ENCODE measurements around the gene CBX7. TPM values are rescaled to one million over a fixed set of nuclear protein-coding genes. Genes with fewer than 3 reads are reported as not detected.

CBX7 gene
- total RNA-seq, 1 donor from 2014 or later = 12.7 TPM

DNA sequence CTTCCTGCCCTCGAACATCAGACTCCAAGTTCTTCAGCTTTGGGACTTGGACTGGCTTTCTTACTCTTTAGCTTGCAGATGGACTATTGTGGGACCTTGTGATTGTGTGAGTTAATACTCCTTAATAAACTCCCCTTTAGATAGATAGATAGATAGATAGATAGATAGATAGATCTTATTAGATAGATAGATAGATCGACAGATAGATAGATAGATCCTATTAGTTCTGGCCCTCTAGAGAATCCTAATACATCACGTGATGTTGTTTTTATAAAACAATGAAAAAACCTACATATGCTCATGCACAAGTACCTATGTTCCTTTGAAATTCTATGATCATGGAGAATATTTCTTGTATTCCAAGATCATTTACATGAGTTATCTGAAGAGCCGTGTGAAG lies 31.5 kb downstream of the CBX7 start:
- intact Hi-C loops (cut with micrococcal nuclease) = no loop called here
- H3K36me3 Mint-ChIP-seq (ENCODE audit: low read depth) = no peaks in the 10 kb centered on the region
- H3K27ac Mint-ChIP-seq = peak overlapping the region; percentile 4

DNA sequence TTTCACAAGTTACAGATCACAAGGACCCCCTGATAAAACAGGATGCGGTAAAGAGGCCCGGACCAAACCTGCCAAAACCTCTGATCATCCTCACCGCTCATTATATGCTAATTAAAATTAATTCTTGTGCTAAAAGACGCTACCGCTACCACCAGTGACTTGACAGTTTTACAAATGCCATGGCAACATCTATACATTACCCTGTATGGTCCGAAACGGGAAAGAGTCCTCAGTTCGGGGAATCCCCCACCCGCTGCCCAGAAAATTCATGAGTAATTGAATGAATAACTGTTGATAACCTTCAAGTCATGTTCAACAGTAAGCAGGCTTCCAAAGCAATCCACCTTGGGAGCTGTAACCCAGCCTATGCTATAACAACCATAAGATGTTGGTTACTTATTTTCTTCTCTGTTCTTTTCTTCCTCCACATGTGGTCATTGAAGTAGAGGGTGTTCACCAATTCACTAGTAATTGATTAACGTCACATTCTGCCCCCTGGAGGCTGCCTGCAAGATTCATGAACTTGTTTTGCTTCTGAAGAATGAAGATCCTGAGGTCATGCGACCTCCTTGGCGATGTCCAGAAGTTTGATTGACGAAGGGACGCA lies 34.8 kb downstream of the CBX7 start:
- Mint-ChIP-seq H3K4me1 (ENCODE audit: low read depth) (peaks cover 61% of the 10 kb centered on the region), H3K27me3 (ENCODE audit: insufficient read depth) (no peaks in the 10 kb centered on the region), H3K4me3 (peak overlapping the region; percentile 45), H3K27ac (peak overlapping the region; percentile 86), H3K36me3 (ENCODE audit: low read depth) (no peaks in the 10 kb centered on the region), H3K9me3 (no peaks in the 10 kb centered on the region)
- DNase-seq (ENCODE audit: low spot score) = peak; percentile 53
- intact Hi-C loops (cut with micrococcal nuclease) = loop anchor here (1.0 to 2.0 kb wide), 6 partner anchors 18 to 110 kb away; partner anchors contain the start of genes APOBEC3C and APOBEC3G

More for the DNA sequence above, 31.5 kb downstream of the CBX7 start:
- Mint-ChIP-seq H3K4me3 (no peak overlapping the region), H3K9me3 (no peaks in the 10 kb centered on the region), H3K27me3 (ENCODE audit: insufficient read depth) (no peaks in the 10 kb centered on the region), H3K4me1 (ENCODE audit: low read depth) (peaks cover 39% of the 10 kb centered on the region)
- DNase-seq (ENCODE audit: low spot score) = no peak

DNA sequence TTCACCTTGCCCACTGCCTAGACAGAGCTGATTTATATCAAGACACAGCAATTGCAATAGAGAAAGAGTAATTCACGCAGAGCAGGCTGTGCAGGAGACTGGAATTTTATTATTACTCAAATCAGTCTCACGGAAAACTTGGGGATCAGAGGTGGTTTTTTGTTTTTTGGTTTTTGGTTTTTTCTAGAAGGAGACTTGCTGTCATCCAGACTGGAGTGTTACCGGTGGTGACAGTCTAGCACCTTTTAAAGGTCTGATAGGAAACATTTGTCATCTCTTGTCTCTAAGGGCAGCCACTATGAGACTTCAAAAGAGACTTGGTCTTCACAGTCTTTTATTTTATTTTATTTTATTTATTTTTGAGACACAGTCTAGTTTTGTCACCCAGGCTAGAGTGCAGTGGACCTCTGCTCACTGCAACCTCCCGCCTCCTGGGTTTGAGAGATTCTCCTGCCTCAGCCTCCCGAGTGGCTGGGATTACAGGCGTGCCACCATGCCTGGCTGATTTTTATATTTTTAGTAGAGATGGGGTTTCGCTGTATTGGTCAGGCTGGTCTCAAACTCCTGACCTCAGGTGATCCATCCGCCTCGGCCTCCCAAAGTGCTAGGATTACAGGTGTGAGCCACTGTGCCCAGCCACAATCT lies 36.4 kb downstream of the CBX7 start:
- Mint-ChIP-seq H3K9me3 (no peaks in the 10 kb centered on the region), H3K4me3 (no peak overlapping the region), H3K4me1 (ENCODE audit: low read depth) (peaks cover 52% of the 10 kb centered on the region), H3K27me3 (ENCODE audit: insufficient read depth) (no peaks in the 10 kb centered on the region), H3K36me3 (ENCODE audit: low read depth) (no peaks in the 10 kb centered on the region), H3K27ac (peak overlapping the region; percentile 78)
- DNase-seq (ENCODE audit: low spot score) = no peak
- intact Hi-C loops (cut with micrococcal nuclease) = loop anchor here (1.0 to 2.0 kb wide), 3 partner anchors 49 to 242 kb away; partner anchors contain the start of gene APOBEC3C

DNA sequence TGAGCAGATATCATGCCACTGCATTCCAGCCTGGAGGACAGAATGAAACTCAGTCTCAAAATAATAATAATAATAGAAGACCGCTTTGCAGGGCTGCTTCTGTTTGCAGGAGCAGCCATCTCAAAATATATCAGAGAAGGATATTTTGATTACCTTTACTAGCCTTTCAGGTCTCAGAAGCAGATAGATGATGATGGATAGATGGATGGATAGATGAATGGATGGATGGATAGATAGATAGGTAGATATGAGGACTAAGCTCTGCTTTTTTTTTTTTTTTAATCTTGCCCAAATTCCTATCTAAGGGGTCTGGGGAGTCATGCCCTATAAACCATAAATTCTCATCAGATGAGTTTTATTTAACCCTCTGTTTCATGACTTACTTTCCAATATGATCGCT lies 36.9 kb downstream of the CBX7 start:
- no peaks in the 10 kb centered on the region for H3K9me3 Mint-ChIP-seq
- no peaks in the 10 kb centered on the region for H3K27me3 Mint-ChIP-seq (ENCODE audit: insufficient read depth)
- intact Hi-C loops (cut with micrococcal nuclease) = no loop called here
- H3K4me3 Mint-ChIP-seq = no peak overlapping the region
- DNase-seq (ENCODE audit: low spot score) = no peak
- H3K27ac Mint-ChIP-seq = peak overlapping the region; percentile 50
- no peaks in the 10 kb centered on the region for H3K36me3 Mint-ChIP-seq (ENCODE audit: low read depth)
- H3K4me1 Mint-ChIP-seq (ENCODE audit: low read depth) = peaks cover 54% of the 10 kb centered on the region

DNA sequence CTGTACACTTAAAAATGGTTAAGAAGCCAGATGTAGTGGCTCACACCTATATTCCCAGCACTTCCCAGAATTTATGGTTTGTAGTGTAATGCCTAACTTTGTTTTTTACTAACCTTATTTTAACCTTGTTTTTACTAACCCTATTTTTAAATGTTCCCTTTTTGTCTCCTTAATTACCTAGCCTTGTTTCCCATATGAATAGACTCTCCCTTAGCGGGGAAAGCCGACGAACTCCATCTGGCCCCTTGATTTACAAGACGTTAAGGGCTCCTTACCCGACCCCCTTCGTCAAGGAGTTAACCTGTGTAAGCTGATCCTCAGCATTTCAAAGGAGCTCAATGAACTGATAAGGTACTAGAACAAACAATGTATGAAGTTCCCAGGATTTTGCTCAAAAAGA lies 38.4 kb downstream of the CBX7 start:
- intact Hi-C loops (cut with micrococcal nuclease) = no loop called here
- DNase-seq (ENCODE audit: low spot score) = no peak
- Mint-ChIP-seq H3K9me3 (no peaks in the 10 kb centered on the region), H3K4me1 (ENCODE audit: low read depth) (peaks cover 54% of the 10 kb centered on the region), H3K27ac (no peak overlapping the region), H3K4me3 (no peak overlapping the region), H3K27me3 (ENCODE audit: insufficient read depth) (no peaks in the 10 kb centered on the region), H3K36me3 (ENCODE audit: low read depth) (no peaks in the 10 kb centered on the region)

DNA sequence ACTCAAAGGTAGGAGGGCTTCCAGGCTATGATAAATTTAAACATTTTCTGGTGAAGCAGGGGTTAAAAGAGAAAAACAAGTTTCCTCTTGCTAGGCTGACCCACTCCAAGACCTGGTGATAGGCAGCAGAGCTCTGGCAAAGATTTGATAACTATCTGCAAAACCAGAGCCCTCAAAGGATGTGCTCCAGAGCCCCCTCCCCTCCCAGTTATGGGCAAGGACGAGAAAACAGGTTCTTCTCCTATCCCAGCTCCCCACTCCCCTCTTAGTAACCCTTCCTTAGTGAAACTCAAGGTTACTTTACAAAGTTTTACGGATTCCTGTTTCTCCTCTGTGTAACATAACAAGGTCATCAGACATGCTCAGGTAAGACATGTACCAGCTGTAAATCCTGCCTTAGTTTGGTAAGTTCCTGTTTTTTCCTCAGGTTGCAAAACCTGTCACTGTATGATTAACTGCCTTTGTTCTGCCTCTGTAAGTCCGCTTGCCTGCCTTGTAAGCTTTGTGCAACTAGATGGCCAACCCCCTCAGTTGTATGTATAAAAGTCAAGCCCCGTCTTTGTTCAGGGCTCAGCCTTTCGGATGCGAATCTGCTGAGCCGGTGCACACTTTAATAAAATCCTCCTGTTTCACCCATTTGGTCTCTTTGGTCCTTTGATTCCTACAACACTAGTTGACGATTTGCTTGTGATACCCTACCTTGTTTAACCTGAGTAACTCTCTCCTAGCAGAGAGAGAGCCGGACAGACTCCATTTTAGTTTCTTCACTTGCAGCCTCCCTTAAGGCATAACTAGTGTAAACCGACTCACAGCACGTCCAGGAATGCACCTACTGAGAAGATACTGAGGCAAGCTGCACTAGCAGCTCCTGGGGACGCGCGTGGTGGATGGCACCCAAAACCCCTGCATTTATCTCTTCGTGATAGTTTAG lies 41.6 kb downstream of the CBX7 start:
- no peak for DNase-seq (ENCODE audit: low spot score)
- no peaks in the 10 kb centered on the region for H3K27me3 Mint-ChIP-seq (ENCODE audit: insufficient read depth)
- intact Hi-C loops (cut with micrococcal nuclease) = no loop called here
- peaks cover 28% of the 10 kb centered on the region for H3K4me1 Mint-ChIP-seq (ENCODE audit: low read depth)
- no peak overlapping the region for H3K4me3 Mint-ChIP-seq
- no peaks in the 10 kb centered on the region for H3K36me3 Mint-ChIP-seq (ENCODE audit: low read depth)
- no peaks in the 10 kb centered on the region for H3K9me3 Mint-ChIP-seq
- no peak overlapping the region for H3K27ac Mint-ChIP-seq

DNA sequence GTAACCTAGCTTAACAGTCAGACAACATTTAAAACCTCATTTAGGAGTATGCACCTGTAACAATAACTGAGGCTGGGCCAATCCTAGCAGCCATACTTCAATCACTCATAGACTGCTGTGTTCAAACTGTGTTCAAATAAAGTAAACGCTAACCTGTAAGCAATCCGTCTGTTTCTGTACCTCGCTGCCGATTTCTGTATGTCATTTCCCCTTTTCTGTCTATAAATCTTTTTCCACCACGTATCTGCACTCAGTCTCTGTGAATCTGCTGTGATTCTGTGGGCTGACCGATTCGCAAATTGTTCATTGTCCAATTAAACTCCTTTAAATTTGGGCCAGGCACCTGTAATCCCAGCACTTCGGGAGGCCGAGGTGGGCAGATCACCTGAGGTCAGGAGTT lies 43.1 kb downstream of the CBX7 start:
- no peak overlapping the region for H3K4me3 Mint-ChIP-seq
- intact Hi-C loops (cut with micrococcal nuclease) = no loop called here
- peaks cover 14% of the 10 kb centered on the region for H3K4me1 Mint-ChIP-seq (ENCODE audit: low read depth)
- H3K36me3 Mint-ChIP-seq (ENCODE audit: low read depth) = no peaks in the 10 kb centered on the region
- no peak overlapping the region for H3K27ac Mint-ChIP-seq
- no peaks in the 10 kb centered on the region for H3K27me3 Mint-ChIP-seq (ENCODE audit: insufficient read depth)
- no peaks in the 10 kb centered on the region for H3K9me3 Mint-ChIP-seq
- DNase-seq (ENCODE audit: low spot score) = no peak

DNA sequence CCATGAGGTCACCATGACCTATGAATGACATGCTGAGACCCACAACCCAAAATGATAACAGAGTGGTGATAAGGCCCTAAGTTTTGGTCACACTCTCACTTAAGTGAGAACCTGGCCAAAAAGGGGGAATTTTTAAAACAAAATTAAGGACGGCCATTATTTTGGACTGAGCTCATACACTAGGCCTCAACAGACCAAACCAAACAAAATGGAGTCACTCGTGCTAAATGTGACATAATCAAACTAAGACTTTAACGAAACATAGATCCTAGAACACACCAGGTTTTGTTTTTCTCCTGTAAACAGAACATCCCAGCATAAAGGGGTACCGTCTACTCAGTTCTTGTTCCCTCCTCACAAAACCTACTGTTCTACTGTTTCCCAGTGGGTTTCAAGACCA lies 44.0 kb downstream of the CBX7 start:
- intact Hi-C loops (cut with micrococcal nuclease) = no loop called here
- Mint-ChIP-seq H3K4me3 (no peak overlapping the region), H3K36me3 (ENCODE audit: low read depth) (peaks cover under 1% of the 10 kb centered on the region), H3K27ac (no peak overlapping the region), H3K9me3 (no peaks in the 10 kb centered on the region), H3K27me3 (ENCODE audit: insufficient read depth) (no peaks in the 10 kb centered on the region), H3K4me1 (ENCODE audit: low read depth) (peaks cover 10% of the 10 kb centered on the region)
- no peak for DNase-seq (ENCODE audit: low spot score)

DNA sequence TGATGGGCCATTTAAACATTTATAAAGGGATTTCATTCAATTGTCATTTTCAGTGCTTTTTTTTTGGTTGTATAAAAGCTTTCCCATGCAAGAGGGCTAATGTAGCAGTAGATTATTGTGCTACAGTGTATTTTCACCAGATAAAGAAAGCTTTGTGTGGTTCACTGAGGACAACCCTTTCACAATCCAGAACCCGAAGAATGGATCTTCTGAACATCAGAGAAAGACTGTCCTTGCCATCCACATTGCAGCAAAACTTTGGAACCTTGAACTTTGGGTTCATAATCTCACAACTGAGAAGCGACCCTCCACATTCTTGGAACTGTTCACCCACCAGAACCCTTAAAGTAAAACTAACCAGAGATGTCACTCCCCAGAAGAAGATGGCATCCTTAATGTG lies 46.2 kb downstream of the CBX7 start:
- no peaks in the 10 kb centered on the region for H3K27me3 Mint-ChIP-seq (ENCODE audit: insufficient read depth)
- H3K36me3 Mint-ChIP-seq (ENCODE audit: low read depth) = peaks cover 4% of the 10 kb centered on the region
- intact Hi-C loops (cut with micrococcal nuclease) = no loop called here
- no peaks in the 10 kb centered on the region for H3K9me3 Mint-ChIP-seq
- no peak overlapping the region for H3K4me3 Mint-ChIP-seq
- no peak for DNase-seq (ENCODE audit: low spot score)
- peaks cover 7% of the 10 kb centered on the region for H3K4me1 Mint-ChIP-seq (ENCODE audit: low read depth)
- no peak overlapping the region for H3K27ac Mint-ChIP-seq

DNA sequence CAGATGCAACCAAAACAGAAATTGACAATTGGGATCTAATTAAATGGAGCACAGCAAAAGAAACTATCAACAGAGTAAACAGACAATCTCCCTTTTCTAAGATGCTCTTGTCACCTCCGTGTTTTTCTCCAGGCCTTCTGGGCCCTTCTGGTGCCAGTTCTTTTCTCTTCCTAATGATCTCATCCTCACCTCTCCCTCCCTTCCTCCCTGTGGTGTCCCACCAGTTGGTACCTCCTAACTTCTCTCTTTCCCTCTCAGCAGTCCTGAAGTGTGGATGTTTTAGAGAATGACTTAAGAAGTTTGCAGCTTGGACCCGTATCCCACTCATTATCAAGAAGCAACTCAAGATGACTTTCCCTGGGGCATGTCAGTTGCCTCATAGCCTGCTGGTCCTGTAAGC lies 49.0 kb downstream of the CBX7 start:
- H3K9me3 Mint-ChIP-seq = no peaks in the 10 kb centered on the region
- H3K36me3 Mint-ChIP-seq (ENCODE audit: low read depth) = peaks cover 6% of the 10 kb centered on the region
- no peak overlapping the region for H3K4me3 Mint-ChIP-seq
- H3K27ac Mint-ChIP-seq = no peak overlapping the region
- no peaks in the 10 kb centered on the region for H3K27me3 Mint-ChIP-seq (ENCODE audit: insufficient read depth)
- DNase-seq (ENCODE audit: low spot score) = no peak
- intact Hi-C loops (cut with micrococcal nuclease) = no loop called here
- H3K4me1 Mint-ChIP-seq (ENCODE audit: low read depth) = peaks cover 28% of the 10 kb centered on the region

DNA sequence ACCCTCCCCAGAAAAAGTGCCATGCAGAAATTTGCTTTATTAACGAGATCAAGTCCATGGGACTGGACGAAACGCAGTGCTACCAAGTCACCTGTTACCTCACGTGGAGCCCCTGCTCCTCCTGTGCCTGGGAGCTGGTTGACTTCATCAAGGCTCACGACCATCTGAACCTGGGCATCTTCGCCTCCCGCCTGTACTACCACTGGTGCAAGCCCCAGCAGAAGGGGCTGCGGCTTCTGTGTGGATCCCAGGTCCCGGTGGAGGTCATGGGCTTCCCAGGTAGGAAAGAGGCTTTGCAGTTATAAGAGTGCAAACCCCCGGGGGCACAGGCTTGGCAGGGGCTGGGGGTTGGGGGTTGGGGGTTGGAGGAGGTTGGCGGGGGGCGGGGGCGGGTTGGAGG lies 51.3 kb downstream of the CBX7 start:
- Mint-ChIP-seq H3K4me1 (ENCODE audit: low read depth) (peaks cover 48% of the 10 kb centered on the region), H3K36me3 (ENCODE audit: low read depth) (peaks cover 6% of the 10 kb centered on the region), H3K27me3 (ENCODE audit: insufficient read depth) (no peaks in the 10 kb centered on the region), H3K9me3 (no peaks in the 10 kb centered on the region), H3K4me3 (no peak overlapping the region), H3K27ac (peak overlapping the region; percentile 68)
- intact Hi-C loops (cut with micrococcal nuclease) = no loop called here
- DNase-seq (ENCODE audit: low spot score) = no peak

DNA sequence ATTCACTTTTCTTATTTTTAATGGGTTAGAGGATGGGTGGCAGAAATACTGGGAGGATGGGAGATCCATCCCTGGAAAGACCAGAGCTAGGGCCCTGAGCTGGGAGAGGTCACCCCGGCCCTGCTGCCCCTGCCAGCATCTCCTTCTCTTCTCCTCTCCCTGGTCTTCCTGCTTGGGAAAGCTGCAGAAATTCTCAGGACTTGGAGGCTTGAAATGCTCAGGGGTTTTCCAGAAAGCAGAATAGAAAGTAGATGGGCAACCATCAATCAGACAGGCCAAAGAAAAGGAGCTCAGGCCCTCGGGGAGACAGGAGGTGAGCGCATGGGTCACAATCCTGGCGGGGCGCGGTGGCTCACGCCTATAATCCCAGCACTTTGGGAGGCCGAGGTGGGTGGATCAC lies 53.9 kb downstream of the CBX7 start:
- peaks cover 69% of the 10 kb centered on the region for H3K4me1 Mint-ChIP-seq (ENCODE audit: low read depth)
- H3K27ac Mint-ChIP-seq = peak overlapping the region; percentile 96
- peaks cover 6% of the 10 kb centered on the region for H3K36me3 Mint-ChIP-seq (ENCODE audit: low read depth)
- H3K9me3 Mint-ChIP-seq = no peaks in the 10 kb centered on the region
- no peaks in the 10 kb centered on the region for H3K27me3 Mint-ChIP-seq (ENCODE audit: insufficient read depth)
- intact Hi-C loops (cut with micrococcal nuclease) = loop anchor here (5.0 kb wide), 2 partner anchors 86 to 116 kb away; partner anchors contain the start of genes APOBEC3B and APOBEC3C
- H3K4me3 Mint-ChIP-seq = peak overlapping the region; percentile 73
- DNase-seq (ENCODE audit: low spot score) = no peak

DNA sequence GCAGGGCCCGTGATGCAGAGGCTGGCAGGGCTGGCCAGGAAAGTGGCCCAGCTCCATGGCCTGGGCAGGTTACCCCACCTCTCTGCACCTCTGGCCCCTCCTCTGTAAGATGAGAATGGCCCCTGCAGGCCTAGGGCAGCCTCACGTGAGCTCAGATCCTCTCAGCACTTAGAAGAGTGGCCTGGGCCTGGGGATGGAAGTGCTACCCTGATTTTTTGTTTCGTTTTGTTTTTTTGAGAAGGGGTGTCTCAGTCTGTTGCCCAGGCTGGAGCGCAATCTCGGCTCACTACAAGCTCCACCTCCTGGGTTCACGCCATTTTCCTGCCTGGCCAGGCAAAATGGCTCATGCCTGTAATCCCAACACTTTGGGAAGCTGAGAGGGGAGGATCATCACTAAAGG lies 54.5 kb downstream of the CBX7 start:
- no peak for DNase-seq (ENCODE audit: low spot score)
- peak overlapping the region; percentile 96 for H3K27ac Mint-ChIP-seq
- peaks cover 72% of the 10 kb centered on the region for H3K4me1 Mint-ChIP-seq (ENCODE audit: low read depth)
- intact Hi-C loops (cut with micrococcal nuclease) = loop anchor here (5.0 kb wide), 2 partner anchors 86 to 116 kb away; partner anchors contain the start of genes APOBEC3B and APOBEC3C
- H3K36me3 Mint-ChIP-seq (ENCODE audit: low read depth) = peaks cover 2% of the 10 kb centered on the region
- no peaks in the 10 kb centered on the region for H3K27me3 Mint-ChIP-seq (ENCODE audit: insufficient read depth)
- no peaks in the 10 kb centered on the region for H3K9me3 Mint-ChIP-seq
- H3K4me3 Mint-ChIP-seq = peak overlapping the region; percentile 83

Measured in activated T-helper 1 cell treated with anti-CD3 and anti-CD28 coated beads, Interleukin-12 subunit alpha, Interleukin-12 subunit beta, Interleukin-2, Interleukin-4 antibody, amounts not matched to agents 30 ng/mL and 10 ng/mL and 1 ng/mL, durations not matched to agents 14 hours and 24 hours and 36 hours (primary cell).